Bronchial epithelial cell (primary cell): Measurements from ENCODE around the gene HIRA. TPM values are rescaled to one million over a fixed set of nuclear protein-coding genes. Genes with fewer than 3 reads are reported as not detected.

Experiments
- DNase-seq: peaks from one replicate; pipeline ENCODE4 v3.0.0-alpha.2; 2010; ENCODE audit warnings: low read depth
- FAIRE-seq: peaks from 2 replicates; lab custom pipeline; 2011; peaks lifted over from hg19 to GRCh38; lab: Jason Lieb, UNC
- H3K27me3 ChIP-seq: 2 replicates; pipeline ENCODE4 v1.5.1; 2011; ENCODE audit warnings: low read length; ENCODE audit not compliant: control insufficient read depth, insufficient read depth
- H3K36me3 ChIP-seq: 2 replicates; pipeline ENCODE4 v1.5.1; 2011; ENCODE audit warnings: low read length; ENCODE audit not compliant: control insufficient read depth, insufficient read depth
- H3K4me3 ChIP-seq: 2 replicates; pipeline ENCODE4 v1.5.1; 2011; ENCODE audit warnings: mild to moderate bottlenecking, low read depth, low read length, control low read depth
- CTCF ChIP-seq: IDR thresholded peaks from 2 replicates; pipeline ENCODE4 v1.5.1; 2011; ENCODE audit warnings: mild to moderate bottlenecking, moderate library complexity, low read length, control low read depth, inconsistent platforms; ENCODE audit not compliant: insufficient read depth, severe bottlenecking
- total RNA-seq: library from RNA; depleted of rRNA; stranded (reverse); fragments of >200 nt; gene quantifications from 2 replicates; pipeline ENCODE4 v1.2.1, GENCODE V29; 2014

HIRA gene
- total RNA-seq, 1 donor from 2014 or later, result 22.4 TPM

- no peak for FAIRE-seq
Observed at GRCh38 chr22:19471572-19471971, 40.0 kb upstream of the HIRA start.

GRCh38 chr22:19470010-19470409 is 38.5 kb upstream of the HIRA start:
- no peak for FAIRE-seq
- no peak for TF ChIP-seq CTCF
- peaks cover 58% of the 10 kb centered on the region for H3K36me3 ChIP-seq

More at GRCh38 chr22:19471572-19471971, 40.0 kb upstream of the HIRA start:
- no peak for DNase-seq
- Histone ChIP-seq H3K27me3 (no peaks in the 10 kb centered on the region), H3K36me3 (peaks cover 51% of the 10 kb centered on the region), H3K4me3 (no peak overlapping the region)
- TF ChIP-seq CTCF, result no peak

GRCh38 chr22:19469421-19469820 is 37.9 kb upstream of the HIRA start:
- FAIRE-seq (no peak), DNase-seq (no peak)
- H3K36me3 ChIP-seq, result peaks cover 59% of the 10 kb centered on the region
- no peak overlapping the region for H3K4me3 ChIP-seq
- no peak for TF ChIP-seq CTCF
- H3K27me3 ChIP-seq, result no peaks in the 10 kb centered on the region

More at GRCh38 chr22:19470010-19470409, 38.5 kb upstream of the HIRA start:
- no peak overlapping the region for H3K4me3 ChIP-seq
- DNase-seq, result no peak
- no peaks in the 10 kb centered on the region for H3K27me3 ChIP-seq

GRCh38 chr22:19467912-19468311 is 36.4 kb upstream of the HIRA start:
- Histone ChIP-seq H3K4me3 (no peak overlapping the region), H3K36me3 (peaks cover 57% of the 10 kb centered on the region), H3K27me3 (no peaks in the 10 kb centered on the region)
- FAIRE-seq, result no peak
- no peak for TF ChIP-seq CTCF
- DNase-seq, result no peak

- Histone ChIP-seq H3K4me3 (no peak overlapping the region), H3K27me3 (no peaks in the 10 kb centered on the region), H3K36me3 (peaks cover 50% of the 10 kb centered on the region)
- no peak for FAIRE-seq
- no peak for DNase-seq
- TF ChIP-seq CTCF, result no peak
Observed at GRCh38 chr22:19466848-19467752, 35.6 kb upstream of the HIRA start.
